ENCODE results near the gene SLC38A6.

Gene SLC38A6

GRCh38 chr14:60980811-60981632, at the start of gene SLC38A6, which contains the start of gene TRMT5:
TSS of gene SLC38A6 (plus strand) at chr14:60981245. CDS start at chr14:60981278, 33 bp downstream.
TSS of gene TRMT5 (minus strand) at chr14:60981079. CDS start at chr14:60980973, 106 bp downstream.
- peak within 1 kb of the TSS; percentile 95 for H3K4me3 ChIP-seq (ENCODE audit: low read depth, low read length)
- DNase-seq (ENCODE audit: low read depth), result peak; percentile 92
- no peak for TF ChIP-seq CTCF (IDR thresholded peaks at IDR 0.05; ENCODE audit: insufficient read depth, low read depth, low read length, missing control alignments)

GRCh38 chr14:60933920-60934655, 47.0 kb upstream of the SLC38A6 start:
- H3K4me3 ChIP-seq (ENCODE audit: low read depth, low read length), result no peak overlapping the region
- TF ChIP-seq CTCF (IDR thresholded peaks at IDR 0.05; ENCODE audit: insufficient read depth, low read depth, low read length, missing control alignments), result no peak
- no peak for DNase-seq (ENCODE audit: low read depth)

- no peak for TF ChIP-seq CTCF (IDR thresholded peaks at IDR 0.05; ENCODE audit: insufficient read depth, low read depth, low read length, missing control alignments)
- no peak for DNase-seq (ENCODE audit: low read depth)
- no peak overlapping the region for H3K4me3 ChIP-seq (ENCODE audit: low read depth, low read length)
Measured at GRCh38 chr14:60935319-60935718, 45.7 kb upstream of the SLC38A6 start.

GRCh38 chr14:60943637-60944032, 37.4 kb upstream of the SLC38A6 start:
- no peak for TF ChIP-seq CTCF (IDR thresholded peaks at IDR 0.05; ENCODE audit: insufficient read depth, low read depth, low read length, missing control alignments)

GRCh38 chr14:60944204-60944603, 36.8 kb upstream of the SLC38A6 start:
- no peak for TF ChIP-seq CTCF (IDR thresholded peaks at IDR 0.05; ENCODE audit: insufficient read depth, low read depth, low read length, missing control alignments)
- no peak for DNase-seq (ENCODE audit: low read depth)
- no peak overlapping the region for H3K4me3 ChIP-seq (ENCODE audit: low read depth, low read length)

More at GRCh38 chr14:60943637-60944032, 37.4 kb upstream of the SLC38A6 start:
- DNase-seq (ENCODE audit: low read depth), result no peak
- no peak overlapping the region for H3K4me3 ChIP-seq (ENCODE audit: low read depth, low read length)

GRCh38 chr14:60945984-60946383, 35.1 kb upstream of the SLC38A6 start:
- no peak for TF ChIP-seq CTCF (IDR thresholded peaks at IDR 0.05; ENCODE audit: insufficient read depth, low read depth, low read length, missing control alignments)
- no peak for DNase-seq (ENCODE audit: low read depth)
- H3K4me3 ChIP-seq (ENCODE audit: low read depth, low read length), result no peak overlapping the region

Measured in GM12865 (cell line).